ENCODE measurements around the gene RFX2. TPM values are rescaled to one million over a fixed set of nuclear protein-coding genes. Genes with fewer than 3 reads are reported as not detected.

RFX2 gene
- total RNA-seq, 2 donors from 2014 or later = 6.6 to 11.0 TPM

DNA sequence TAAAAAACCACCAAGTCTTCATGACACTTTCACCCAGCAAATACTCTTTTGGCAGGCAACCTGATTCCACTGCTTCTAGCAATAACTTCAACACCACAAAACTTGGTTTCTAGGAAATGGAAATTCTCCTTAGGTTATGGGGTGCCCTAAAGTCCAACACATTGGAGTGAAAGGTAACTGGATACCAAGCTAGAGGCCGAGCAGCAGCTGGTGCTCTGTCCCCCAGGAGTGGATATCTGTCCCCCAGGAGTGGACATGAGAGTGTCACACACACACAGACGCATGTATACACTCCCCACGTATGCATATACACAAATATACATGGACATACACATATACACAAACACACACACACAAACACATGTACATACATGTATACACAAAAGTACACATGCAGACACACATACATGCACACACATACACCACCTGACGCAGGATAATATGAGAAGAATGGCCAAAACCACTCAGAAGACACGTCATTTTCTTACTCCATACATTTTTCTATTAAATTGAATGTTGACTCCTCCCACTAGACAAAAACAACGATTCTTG, 50.8 kb downstream of the RFX2 start:
- H3K36me3 Mint-ChIP-seq (ENCODE audit: low read depth) = no peaks in the 10 kb centered on the region
- 83 to 89% methylated on average over 1 to 5 of the region's 6 CpGs for WGBS, 2 experiments (ENCODE audit: insufficient coverage in 1 of 2, insufficient read length in 1 of 2)
- H3K27ac Mint-ChIP-seq = no peak overlapping the region
- H3K27me3 ChIP-seq (ENCODE audit: control insufficient read depth, insufficient read depth, low read length, poor library complexity, severe bottlenecking) = no peaks in the 10 kb centered on the region
- TF ChIP-seq, protein P1, sequence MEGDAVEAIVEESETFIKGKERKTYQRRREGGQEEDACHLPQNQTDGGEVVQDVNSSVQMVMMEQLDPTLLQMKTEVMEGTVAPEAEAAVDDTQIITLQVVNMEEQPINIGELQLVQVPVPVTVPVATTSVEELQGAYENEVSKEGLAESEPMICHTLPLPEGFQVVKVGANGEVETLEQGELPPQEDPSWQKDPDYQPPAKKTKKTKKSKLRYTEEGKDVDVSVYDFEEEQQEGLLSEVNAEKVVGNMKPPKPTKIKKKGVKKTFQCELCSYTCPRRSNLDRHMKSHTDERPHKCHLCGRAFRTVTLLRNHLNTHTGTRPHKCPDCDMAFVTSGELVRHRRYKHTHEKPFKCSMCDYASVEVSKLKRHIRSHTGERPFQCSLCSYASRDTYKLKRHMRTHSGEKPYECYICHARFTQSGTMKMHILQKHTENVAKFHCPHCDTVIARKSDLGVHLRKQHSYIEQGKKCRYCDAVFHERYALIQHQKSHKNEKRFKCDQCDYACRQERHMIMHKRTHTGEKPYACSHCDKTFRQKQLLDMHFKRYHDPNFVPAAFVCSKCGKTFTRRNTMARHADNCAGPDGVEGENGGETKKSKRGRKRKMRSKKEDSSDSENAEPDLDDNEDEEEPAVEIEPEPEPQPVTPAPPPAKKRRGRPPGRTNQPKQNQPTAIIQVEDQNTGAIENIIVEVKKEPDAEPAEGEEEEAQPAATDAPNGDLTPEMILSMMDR (conservative IDR thresholded peaks at IDR 0.05) = no peak
- no peak for DNase-seq
- H3K9me3 ChIP-seq (ENCODE audit: control insufficient read depth, low read length) = no peaks in the 10 kb centered on the region
- H3K27me3 Mint-ChIP-seq (ENCODE audit: insufficient read depth) = no peaks in the 10 kb centered on the region
- H3K4me3 Mint-ChIP-seq = no peak overlapping the region
- peaks cover 2% of the 10 kb centered on the region for H3K9me3 Mint-ChIP-seq
- peaks cover 31% of the 10 kb centered on the region for H3K4me1 Mint-ChIP-seq
- H3K36me3 ChIP-seq (ENCODE audit: control insufficient read depth, insufficient read depth, low read length) = no peaks in the 10 kb centered on the region
- no peak overlapping the region for H3K4me3 ChIP-seq (ENCODE audit: low read length)
- H3K27ac ChIP-seq (ENCODE audit: low read depth, low read length) = no peak overlapping the region
- H3K9ac ChIP-seq (ENCODE audit: extremely low read depth, low read length, poor library complexity, severe bottlenecking) = no peak overlapping the region
- peaks cover 3% of the 10 kb centered on the region for H3K4me1 ChIP-seq (ENCODE audit: control insufficient read depth, insufficient read depth, low read length)

DNA sequence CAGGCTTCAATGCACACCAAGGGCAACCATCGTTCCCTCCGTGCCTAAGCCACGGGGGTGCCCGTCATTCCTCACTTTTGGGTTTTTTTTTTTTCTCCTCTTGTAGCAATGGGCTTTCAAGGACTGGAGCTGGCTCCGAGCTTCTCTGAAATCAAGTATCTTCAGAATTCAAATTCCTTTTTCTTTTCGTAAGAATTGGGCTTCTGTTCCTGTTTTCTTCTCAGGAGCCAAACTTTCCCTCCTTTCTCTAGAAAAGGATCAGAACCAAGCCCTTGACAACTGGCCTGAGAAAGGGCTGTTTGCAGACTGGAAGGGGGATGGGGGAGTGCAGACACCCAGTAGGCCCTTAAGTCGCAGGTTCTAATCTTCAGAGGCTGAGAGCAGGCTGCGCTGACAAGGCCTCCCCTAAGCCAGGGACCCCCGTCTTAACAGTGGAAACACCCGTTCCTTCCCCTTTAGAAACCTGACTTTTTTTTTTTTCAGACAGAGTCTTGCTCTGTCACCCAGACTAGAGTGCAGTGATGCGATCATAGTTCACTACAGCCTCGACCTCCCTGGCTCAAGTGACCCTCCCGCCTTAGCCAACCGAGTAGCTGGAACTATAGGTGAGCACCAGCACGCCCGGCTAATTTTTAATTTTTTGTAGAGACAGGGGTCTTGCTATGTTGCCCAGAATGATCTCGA, 51.6 kb downstream of the RFX2 start:
- Mint-ChIP-seq H3K9me3 (peaks cover 2% of the 10 kb centered on the region), H3K27ac (no peak overlapping the region), H3K4me1 (peaks cover 23% of the 10 kb centered on the region), H3K36me3 (ENCODE audit: low read depth) (no peaks in the 10 kb centered on the region), H3K27me3 (ENCODE audit: insufficient read depth) (no peaks in the 10 kb centered on the region), H3K4me3 (no peak overlapping the region)
- Histone ChIP-seq H3K4me1 (ENCODE audit: control insufficient read depth, insufficient read depth, low read length) (peaks cover 3% of the 10 kb centered on the region), H3K9me3 (ENCODE audit: control insufficient read depth, low read length) (no peaks in the 10 kb centered on the region), H3K4me3 (ENCODE audit: low read length) (no peak overlapping the region), H3K36me3 (ENCODE audit: control insufficient read depth, insufficient read depth, low read length) (no peaks in the 10 kb centered on the region), H3K9ac (ENCODE audit: extremely low read depth, low read length, poor library complexity, severe bottlenecking) (no peak overlapping the region), H3K27ac (ENCODE audit: low read depth, low read length) (no peak overlapping the region), H3K27me3 (ENCODE audit: control insufficient read depth, insufficient read depth, low read length, poor library complexity, severe bottlenecking) (no peaks in the 10 kb centered on the region)
- no peak for DNase-seq
- WGBS, 2 experiments (ENCODE audit: insufficient coverage in 1 of 2, insufficient read length in 1 of 2) = 86 to 87% methylated on average over 14 to 17 of the region's 17 CpGs
- TF ChIP-seq, protein P1 (conservative IDR thresholded peaks at IDR 0.05) = no peak

DNA sequence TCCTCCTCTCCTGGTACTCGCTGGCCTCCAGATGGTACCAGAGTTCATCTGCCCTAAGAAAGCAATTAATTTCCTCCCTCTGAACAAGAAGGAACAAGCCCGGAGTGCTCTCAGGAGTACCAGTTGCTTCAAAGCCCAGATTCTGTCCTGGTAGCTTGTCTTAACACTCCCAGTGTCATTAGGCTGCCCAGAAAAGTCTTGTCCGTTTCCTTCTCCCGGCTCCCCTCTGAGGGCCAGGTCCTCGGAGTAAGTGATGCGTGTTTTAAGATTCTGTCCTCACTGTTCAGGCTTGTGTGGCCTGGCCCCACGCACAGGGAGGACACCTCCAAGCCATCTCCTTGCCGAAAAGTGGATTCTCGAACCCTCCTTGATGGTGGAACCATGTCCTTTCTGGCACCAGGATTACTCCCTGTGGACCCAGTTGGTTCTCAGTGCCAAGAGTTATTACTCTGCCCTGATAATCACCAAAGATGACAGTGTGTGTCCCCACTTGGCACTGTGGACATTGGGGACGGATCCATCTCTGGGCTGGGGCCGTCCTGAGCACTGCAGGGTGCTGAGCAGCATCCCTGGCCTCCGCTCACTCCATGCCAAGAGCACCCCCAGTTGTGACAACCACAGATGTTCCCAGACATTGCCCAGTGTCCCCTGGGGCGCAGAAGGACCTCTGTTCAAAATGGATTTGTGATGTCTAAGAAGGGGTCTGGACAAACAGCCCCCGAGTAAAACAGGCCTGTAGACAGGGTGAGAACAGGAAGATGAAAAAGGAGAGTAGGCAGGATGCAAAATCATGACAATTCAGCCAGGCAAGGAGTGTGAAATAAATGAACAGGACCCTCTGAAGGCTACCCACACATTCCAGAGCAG, 52.4 kb downstream of the RFX2 start:
- H3K36me3 Mint-ChIP-seq (ENCODE audit: low read depth) = no peaks in the 10 kb centered on the region
- H3K4me1 ChIP-seq (ENCODE audit: control insufficient read depth, insufficient read depth, low read length) = peaks cover 3% of the 10 kb centered on the region
- no peak overlapping the region for H3K9ac ChIP-seq (ENCODE audit: extremely low read depth, low read length, poor library complexity, severe bottlenecking)
- WGBS, 2 experiments (ENCODE audit: insufficient coverage in 1 of 2, insufficient read length in 1 of 2) = 93 to 94% methylated on average over 11 to 14 of the region's 14 CpGs
- H3K27me3 ChIP-seq (ENCODE audit: control insufficient read depth, insufficient read depth, low read length, poor library complexity, severe bottlenecking) = no peaks in the 10 kb centered on the region
- DNase-seq = no peak
- no peaks in the 10 kb centered on the region for H3K36me3 ChIP-seq (ENCODE audit: control insufficient read depth, insufficient read depth, low read length)
- H3K4me3 ChIP-seq (ENCODE audit: low read length) = no peak overlapping the region
- no peak overlapping the region for H3K27ac Mint-ChIP-seq
- H3K9me3 ChIP-seq (ENCODE audit: control insufficient read depth, low read length) = no peaks in the 10 kb centered on the region
- H3K4me3 Mint-ChIP-seq = no peak overlapping the region
- TF ChIP-seq, protein P1 (conservative IDR thresholded peaks at IDR 0.05) = no peak
- peaks cover 2% of the 10 kb centered on the region for H3K9me3 Mint-ChIP-seq
- H3K27ac ChIP-seq (ENCODE audit: low read depth, low read length) = peak overlapping the region; percentile 24
- H3K4me1 Mint-ChIP-seq = peaks cover 23% of the 10 kb centered on the region
- no peaks in the 10 kb centered on the region for H3K27me3 Mint-ChIP-seq (ENCODE audit: insufficient read depth)

Measured in endodermal cell (in vitro differentiated cells).